Measurements from ENCODE around the gene LACTBL1. TPM values are rescaled to one million over a fixed set of nuclear protein-coding genes. Genes with fewer than 3 reads are reported as not detected.

The LACTBL1 gene
- total RNA-seq, 1 donor from 2014 or later = not detected

DNA sequence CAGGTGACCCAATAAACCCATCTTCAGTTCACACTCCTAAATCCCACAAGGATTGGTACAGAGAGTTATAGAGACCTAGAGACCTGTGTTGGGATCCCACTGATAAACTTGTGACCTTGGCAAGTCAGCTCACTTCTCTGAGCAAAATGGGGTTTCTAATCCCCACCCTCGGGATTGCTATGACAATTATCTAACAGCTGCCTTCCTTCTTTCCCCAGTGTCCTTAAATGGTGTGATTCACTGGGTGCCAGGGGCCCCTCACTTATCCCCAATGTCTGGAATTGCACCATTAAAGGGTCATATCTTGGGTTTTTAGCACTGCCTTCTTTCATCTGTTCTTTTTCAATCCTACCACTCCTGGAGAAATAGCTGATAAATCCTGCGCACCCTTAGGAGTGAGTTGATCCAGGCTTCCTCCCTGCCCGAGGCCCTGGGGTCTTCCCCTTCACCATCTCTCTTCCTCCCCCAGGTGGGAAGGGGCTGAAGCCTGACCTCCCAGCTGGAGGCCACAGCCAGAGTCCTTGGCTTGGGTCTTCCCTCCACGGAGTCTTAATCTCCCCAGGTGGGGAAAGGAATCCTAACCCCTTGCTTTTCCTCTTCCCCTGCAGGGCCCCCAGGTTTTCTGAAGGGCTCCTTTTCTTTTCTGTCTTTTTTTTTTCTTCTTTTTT lies 39.7 kb downstream of the LACTBL1 start:
- H3K36me3 Mint-ChIP-seq = no peaks in the 10 kb centered on the region
- no peaks in the 10 kb centered on the region for H3K4me1 Mint-ChIP-seq (ENCODE audit: unreplicated experiment)
- H3K27ac Mint-ChIP-seq = no peak overlapping the region
- H3K4me3 Mint-ChIP-seq = no peak overlapping the region
- DNase-seq (ENCODE audit: extremely low spot score, unreplicated experiment) = no peak
- no peaks in the 10 kb centered on the region for H3K9me3 Mint-ChIP-seq
- H3K27me3 Mint-ChIP-seq = peaks cover 3% of the 10 kb centered on the region
- TF ChIP-seq, protein P1, sequence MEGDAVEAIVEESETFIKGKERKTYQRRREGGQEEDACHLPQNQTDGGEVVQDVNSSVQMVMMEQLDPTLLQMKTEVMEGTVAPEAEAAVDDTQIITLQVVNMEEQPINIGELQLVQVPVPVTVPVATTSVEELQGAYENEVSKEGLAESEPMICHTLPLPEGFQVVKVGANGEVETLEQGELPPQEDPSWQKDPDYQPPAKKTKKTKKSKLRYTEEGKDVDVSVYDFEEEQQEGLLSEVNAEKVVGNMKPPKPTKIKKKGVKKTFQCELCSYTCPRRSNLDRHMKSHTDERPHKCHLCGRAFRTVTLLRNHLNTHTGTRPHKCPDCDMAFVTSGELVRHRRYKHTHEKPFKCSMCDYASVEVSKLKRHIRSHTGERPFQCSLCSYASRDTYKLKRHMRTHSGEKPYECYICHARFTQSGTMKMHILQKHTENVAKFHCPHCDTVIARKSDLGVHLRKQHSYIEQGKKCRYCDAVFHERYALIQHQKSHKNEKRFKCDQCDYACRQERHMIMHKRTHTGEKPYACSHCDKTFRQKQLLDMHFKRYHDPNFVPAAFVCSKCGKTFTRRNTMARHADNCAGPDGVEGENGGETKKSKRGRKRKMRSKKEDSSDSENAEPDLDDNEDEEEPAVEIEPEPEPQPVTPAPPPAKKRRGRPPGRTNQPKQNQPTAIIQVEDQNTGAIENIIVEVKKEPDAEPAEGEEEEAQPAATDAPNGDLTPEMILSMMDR (conservative IDR thresholded peaks at IDR 0.05) = no peak

DNA sequence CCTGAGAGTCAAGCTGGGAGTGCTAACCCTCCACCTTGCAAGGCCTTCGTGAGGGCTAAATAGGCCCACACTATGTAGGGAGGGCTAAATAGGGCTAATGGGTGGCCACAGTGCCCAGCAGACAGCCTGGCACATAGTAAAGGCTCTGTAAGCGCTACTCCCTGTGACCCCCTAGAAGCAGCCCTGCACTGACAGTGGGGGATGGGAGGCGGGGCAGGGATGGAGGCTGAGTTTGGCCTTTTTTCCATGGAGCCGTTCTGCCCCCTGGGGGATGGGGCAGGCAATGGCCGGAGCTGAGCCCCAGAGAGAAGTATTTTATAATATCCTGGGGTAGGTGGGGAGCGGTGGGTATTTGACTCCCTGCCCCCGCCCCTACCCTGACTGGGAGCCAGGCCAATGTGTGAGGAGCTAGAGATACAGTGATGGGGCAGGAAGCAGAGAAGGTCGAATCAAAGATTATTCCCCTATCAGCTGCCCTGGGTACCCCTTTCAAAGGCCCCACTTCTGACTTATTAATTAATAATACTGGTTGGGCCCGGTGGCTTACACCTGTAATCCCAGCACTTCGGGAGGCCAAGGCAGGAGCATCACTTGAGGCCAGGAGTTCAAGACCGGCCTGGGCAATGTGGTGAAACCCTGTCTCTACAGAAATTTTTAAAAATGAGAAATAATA lies 42.3 kb downstream of the LACTBL1 start:
- Mint-ChIP-seq H3K4me1 (ENCODE audit: unreplicated experiment) (no peaks in the 10 kb centered on the region), H3K27me3 (peaks cover 3% of the 10 kb centered on the region), H3K36me3 (no peaks in the 10 kb centered on the region), H3K27ac (no peak overlapping the region), H3K9me3 (no peaks in the 10 kb centered on the region), H3K4me3 (no peak overlapping the region)
- no peak for DNase-seq (ENCODE audit: extremely low spot score, unreplicated experiment)
- TF ChIP-seq, protein P1 (conservative IDR thresholded peaks at IDR 0.05) = peak; percentile 88

DNA sequence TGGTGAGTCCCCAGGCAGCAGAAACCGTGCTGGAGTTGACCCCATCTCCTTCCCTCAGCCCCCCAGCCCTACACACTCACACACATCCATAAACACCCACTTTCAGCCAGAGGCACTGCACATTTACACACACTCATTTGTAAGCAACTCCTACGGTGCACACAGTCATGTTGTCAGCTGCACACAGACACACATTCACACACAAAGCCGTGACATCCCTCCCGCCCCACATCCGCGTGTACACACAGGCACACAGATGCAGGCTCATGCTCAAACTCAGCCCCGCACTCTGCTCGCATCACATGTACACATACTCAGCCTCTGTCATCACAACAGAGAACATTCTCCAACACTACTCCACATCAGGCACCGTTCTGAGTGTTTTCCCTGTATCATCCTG lies 47.6 kb downstream of the LACTBL1 start:
- Mint-ChIP-seq H3K4me1 (ENCODE audit: unreplicated experiment) (peaks cover 8% of the 10 kb centered on the region), H3K4me3 (no peak overlapping the region), H3K36me3 (no peaks in the 10 kb centered on the region), H3K27me3 (peaks cover 6% of the 10 kb centered on the region), H3K27ac (no peak overlapping the region), H3K9me3 (no peaks in the 10 kb centered on the region)
- DNase-seq (ENCODE audit: extremely low spot score, unreplicated experiment) = no peak
- TF ChIP-seq, protein P1 (conservative IDR thresholded peaks at IDR 0.05) = no peak

DNA sequence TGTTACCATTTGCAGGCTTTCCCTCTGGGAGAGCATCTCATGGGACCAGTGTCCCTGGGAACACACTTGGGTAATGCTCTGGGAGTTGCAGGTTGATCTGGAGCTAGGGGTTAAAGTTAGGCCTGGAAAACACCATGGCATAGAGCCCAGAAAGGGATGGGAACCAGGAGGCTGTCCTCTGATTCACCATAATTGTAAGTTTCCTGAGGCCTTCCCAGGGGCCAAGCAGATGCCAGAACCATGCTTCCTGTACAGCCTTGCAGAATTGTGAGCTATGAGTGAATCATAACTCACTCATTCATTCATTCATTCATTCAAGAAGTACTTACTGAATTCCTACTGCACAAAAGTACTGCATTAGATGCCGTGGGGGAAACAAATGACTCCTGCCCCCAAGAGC lies 50.0 kb downstream of the LACTBL1 start:
- peaks cover 14% of the 10 kb centered on the region for H3K4me1 Mint-ChIP-seq (ENCODE audit: unreplicated experiment)
- DNase-seq (ENCODE audit: extremely low spot score, unreplicated experiment) = no peak
- H3K27ac Mint-ChIP-seq = no peak overlapping the region
- TF ChIP-seq, protein P1 (conservative IDR thresholded peaks at IDR 0.05) = no peak
- no peak overlapping the region for H3K4me3 Mint-ChIP-seq
- H3K27me3 Mint-ChIP-seq = peaks cover 3% of the 10 kb centered on the region
- H3K9me3 Mint-ChIP-seq = no peaks in the 10 kb centered on the region
- H3K36me3 Mint-ChIP-seq = no peaks in the 10 kb centered on the region

DNA sequence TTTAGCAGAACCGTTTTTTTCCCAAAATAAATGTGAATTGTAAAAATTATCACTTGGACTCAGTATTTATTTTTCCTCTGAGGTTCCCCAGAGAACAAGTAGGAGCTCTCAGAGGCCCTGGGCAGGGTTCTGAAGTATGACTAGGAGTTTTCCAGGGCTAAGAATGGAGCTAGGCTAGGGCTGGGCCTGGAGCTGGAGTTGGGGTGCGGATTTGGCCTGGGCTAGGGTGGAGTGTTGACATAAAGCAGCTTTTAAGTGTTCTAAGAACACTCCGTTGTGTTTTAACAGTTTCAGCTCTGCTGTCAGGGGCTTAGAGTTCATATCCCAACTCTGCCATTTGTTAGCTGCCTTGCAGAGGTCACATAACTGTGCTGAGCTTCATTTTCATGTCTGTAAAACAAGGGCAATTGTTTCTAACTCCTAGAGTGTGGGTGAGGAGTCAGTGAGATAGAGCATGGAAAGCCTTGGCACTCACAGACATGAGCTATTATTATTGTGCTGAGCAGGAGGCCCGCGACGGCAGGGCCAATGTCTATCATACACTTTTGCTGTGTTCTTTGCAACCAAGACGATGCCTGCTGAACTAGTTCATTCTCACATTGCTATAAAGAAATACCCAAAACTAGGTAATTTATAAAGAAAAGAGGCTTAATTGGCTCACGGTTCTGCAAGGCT lies 51.1 kb downstream of the LACTBL1 start:
- DNase-seq (ENCODE audit: extremely low spot score, unreplicated experiment) = no peak
- Mint-ChIP-seq H3K27me3 (peaks cover 3% of the 10 kb centered on the region), H3K9me3 (no peaks in the 10 kb centered on the region), H3K4me3 (no peak overlapping the region), H3K27ac (no peak overlapping the region), H3K36me3 (no peaks in the 10 kb centered on the region), H3K4me1 (ENCODE audit: unreplicated experiment) (peaks cover 20% of the 10 kb centered on the region)
- TF ChIP-seq, protein P1 (conservative IDR thresholded peaks at IDR 0.05) = no peak
